Body of pancreas (tissue), 4 donors: ENCODE results near the gene DEFB114. TPM values are rescaled to one million over a fixed set of nuclear protein-coding genes. Genes with fewer than 3 reads are reported as not detected.

Experiments
- ATAC-seq: fragments of 150-250 bp; one replicate; pipeline ENCODE4 v1.9.1; 2016
- DNase-seq, 4 donors: peaks; one replicate each; pipeline ENCODE4 v3.0.0-alpha.2; 2019
- H3K27ac ChIP-seq, 4 donors: fragments of 200-600 bp; sonication (generic); 1 replicate in 3 of 4; 2 replicates in 1 of 4; pipeline versions ENCODE4 v1.5.1 to v1.6.1; 2016 to 2019; ENCODE audit warnings: mild to moderate bottlenecking in 1 of 4, mixed read lengths in 1 of 4, moderate library complexity in 1 of 4
- H3K27me3 ChIP-seq, 2 donors: fragments of 200-600 bp; sonication (generic); one replicate each; pipeline ENCODE4 v1.6.0; 2016; ENCODE audit warnings: mild to moderate bottlenecking in 1 of 2
- H3K36me3 ChIP-seq, 2 donors: fragments of 200-600 bp; sonication (generic); replicated peaks in 1 of 2; 2 replicates each; pipeline ENCODE4 v1.5.1; 2016; ENCODE audit warnings: low read depth in 2 of 2; ENCODE audit not compliant: insufficient read depth in 1 of 2
- H3K4me1 ChIP-seq: fragments of 200-600 bp; sonication (generic); one replicate; pipeline ENCODE4 v1.6.0; 2016
- H3K4me3 ChIP-seq, 2 donors: fragments of 200-600 bp; sonication (generic); 1 replicate in 1 of 2; 2 replicates in 1 of 2; pipeline ENCODE4 v1.5.1; 2016 to 2019
- H3K9me3 ChIP-seq, 3 donors: fragments of 200-600 bp; sonication (generic); 1 replicate in 2 of 3; 2 replicates in 1 of 3; pipeline ENCODE4 v1.5.1; 2016
- CTCF ChIP-seq, 7 experiments: fragments of 450-650 bp in 4 of 7; fragments of 200-600 bp in 3 of 7; sonication (generic) in 3 of 7; IDR thresholded peaks; one replicate each; pipeline ENCODE4 v1.5.1; 2016 to 2019; ENCODE audit warnings: antibody characterized with exemption in 7 of 7
- POLR2A ChIP-seq, 3 donors: fragments of 450-650 bp; IDR thresholded peaks; one replicate each; pipeline ENCODE4 v1.6.1; 2016; ENCODE audit warnings: antibody characterized with exemption in 3 of 3, mild to moderate bottlenecking in 2 of 3
- WGBS, 2 donors: methylation state at CpG; one replicate each; pipeline ENCODE4 v1.1.5; 2017; 5-methylcytosine and 5-hydroxymethylcytosine counted together
- intact Hi-C: fragments of 100-400 bp; cut with DNase I; formaldehyde crosslinking; loops from one replicate; pipeline ENCODE4 v1.15.1; 2023
- total RNA-seq, 2 donors: library from RNA; depleted of rRNA; stranded (reverse); fragments of >200 nt; gene quantifications; one replicate each; pipeline ENCODE4 v1.1.0, GENCODE V29; 2016

DEFB114 gene
- total RNA-seq, 2 donors from 2014 or later = not detected

GRCh38 chr6:49933526-49933925, 30.4 kb downstream of the DEFB114 start:
- intact Hi-C loops = no loop called here
- no peak for DNase-seq

GRCh38 chr6:49929340-49929739, 34.6 kb downstream of the DEFB114 start:
- Histone ChIP-seq H3K4me1 (no peaks in the 10 kb centered on the region), H3K4me3 (no peak overlapping the region), H3K9me3 (no peaks in the 10 kb centered on the region), H3K36me3 (no peaks in the 10 kb centered on the region), H3K27ac (no peak overlapping the region), H3K27me3 (no peaks in the 10 kb centered on the region)
- no peak for DNase-seq
- TF ChIP-seq POLR2A (IDR thresholded peaks at IDR 0.05) (no peak), CTCF (IDR thresholded peaks at IDR 0.05) (no peak)
- intact Hi-C loops = no loop called here
- ATAC-seq = no peak

More at GRCh38 chr6:49933526-49933925, 30.4 kb downstream of the DEFB114 start:
- 71 to 84% methylated on average over 6 to 18 of the region's 21 CpGs for WGBS, 2 donors
- Histone ChIP-seq H3K4me1 (no peaks in the 10 kb centered on the region), H3K4me3 (no peak overlapping the region), H3K27me3 (no peaks in the 10 kb centered on the region), H3K36me3 (no peaks in the 10 kb centered on the region), H3K9me3 (no peaks in the 10 kb centered on the region), H3K27ac (no peak overlapping the region)
- ATAC-seq = no peak
- no peak for TF ChIP-seq POLR2A (IDR thresholded peaks at IDR 0.05)
- TF ChIP-seq CTCF (IDR thresholded peaks at IDR 0.05) = no peak

GRCh38 chr6:49923826-49924225, 40.1 kb downstream of the DEFB114 start:
- no peaks in the 10 kb centered on the region for H3K36me3 ChIP-seq
- no peaks in the 10 kb centered on the region for H3K4me1 ChIP-seq
- H3K9me3 ChIP-seq = no peaks in the 10 kb centered on the region
- no peak for DNase-seq
- WGBS, 2 donors = 45 to 52% methylated on average over 3 of the region's 3 CpGs
- no peak for TF ChIP-seq CTCF (IDR thresholded peaks at IDR 0.05)
- TF ChIP-seq POLR2A (IDR thresholded peaks at IDR 0.05) = no peak
- no peak overlapping the region for H3K27ac ChIP-seq
- ATAC-seq = no peak
- intact Hi-C loops = no loop called here
- no peak overlapping the region for H3K4me3 ChIP-seq
- no peaks in the 10 kb centered on the region for H3K27me3 ChIP-seq

- Histone ChIP-seq H3K9me3 (no peaks in the 10 kb centered on the region), H3K4me3 (no peak overlapping the region), H3K36me3 (no peaks in the 10 kb centered on the region), H3K27ac (no peak overlapping the region), H3K27me3 (no peaks in the 10 kb centered on the region), H3K4me1 (no peaks in the 10 kb centered on the region)
- DNase-seq (no peak), ATAC-seq (no peak)
- intact Hi-C loops = no loop called here
- 62 to 64% methylated on average over 5 of the region's 5 CpGs for WGBS, 2 donors
- TF ChIP-seq POLR2A (IDR thresholded peaks at IDR 0.05) (no peak), CTCF (IDR thresholded peaks at IDR 0.05) (no peak)
Measured at GRCh38 chr6:49919935-49920644, 43.9 kb downstream of the DEFB114 start.

- TF ChIP-seq POLR2A (IDR thresholded peaks at IDR 0.05) (no peak), CTCF (IDR thresholded peaks at IDR 0.05) (no peak)
- intact Hi-C loops = no loop called here
- WGBS, 2 donors = 45 to 46% methylated on average over 4 of the region's 4 CpGs
- Histone ChIP-seq H3K9me3 (no peaks in the 10 kb centered on the region), H3K27me3 (no peaks in the 10 kb centered on the region), H3K36me3 (no peaks in the 10 kb centered on the region), H3K27ac (no peak overlapping the region), H3K4me3 (no peak overlapping the region), H3K4me1 (no peaks in the 10 kb centered on the region)
- ATAC-seq = no peak
- no peak for DNase-seq
Measured at GRCh38 chr6:49919261-49919660, 44.7 kb downstream of the DEFB114 start.
